ENCODE results near the gene IFI27L1. TPM values are rescaled to one million over a fixed set of nuclear protein-coding genes. Genes with fewer than 3 reads are reported as not detected.

IFI27L1 gene
- total and polyA plus RNA-seq, 3 donors from 2014 or later: 174 to 219 (median 209) TPM

DNA sequence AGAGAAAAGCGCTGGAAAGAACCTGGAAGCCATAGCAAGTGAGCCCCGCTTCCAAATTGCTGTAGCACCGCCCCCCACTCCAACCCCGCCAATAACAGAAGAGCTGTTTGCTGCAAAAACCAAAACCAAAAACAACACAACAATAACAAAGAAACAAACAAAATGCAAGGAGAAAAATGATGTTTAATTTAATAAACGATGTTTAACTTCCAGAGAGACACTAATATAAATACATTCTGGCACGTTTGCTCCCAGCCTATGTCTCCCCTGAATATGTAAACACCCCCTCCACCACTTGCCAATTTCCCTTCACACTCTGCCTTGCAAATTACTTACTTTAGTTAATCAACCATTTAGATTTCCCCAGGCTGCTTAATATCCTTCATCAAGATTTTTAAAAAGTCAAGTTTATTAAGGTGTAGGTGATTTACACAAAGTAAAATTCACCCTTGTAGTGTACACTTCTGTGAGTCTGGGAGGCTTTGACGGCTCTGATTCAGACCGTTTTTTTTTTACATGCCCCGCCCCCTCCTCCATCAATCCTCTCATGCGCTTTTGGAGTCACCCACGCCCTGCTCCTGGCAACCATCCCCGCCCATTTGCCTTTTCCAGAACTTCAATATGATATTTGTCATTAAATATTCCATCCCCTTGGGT, 48.8 kb downstream of the IFI27L1 start:
- no peaks in the 10 kb centered on the region for H3K9me3 ChIP-seq
- peak; percentile 65 for DNase-seq
- no peaks in the 10 kb centered on the region for H3K36me3 ChIP-seq (ENCODE audit: low read depth, missing control alignments)
- TF ChIP-seq, protein P1, sequence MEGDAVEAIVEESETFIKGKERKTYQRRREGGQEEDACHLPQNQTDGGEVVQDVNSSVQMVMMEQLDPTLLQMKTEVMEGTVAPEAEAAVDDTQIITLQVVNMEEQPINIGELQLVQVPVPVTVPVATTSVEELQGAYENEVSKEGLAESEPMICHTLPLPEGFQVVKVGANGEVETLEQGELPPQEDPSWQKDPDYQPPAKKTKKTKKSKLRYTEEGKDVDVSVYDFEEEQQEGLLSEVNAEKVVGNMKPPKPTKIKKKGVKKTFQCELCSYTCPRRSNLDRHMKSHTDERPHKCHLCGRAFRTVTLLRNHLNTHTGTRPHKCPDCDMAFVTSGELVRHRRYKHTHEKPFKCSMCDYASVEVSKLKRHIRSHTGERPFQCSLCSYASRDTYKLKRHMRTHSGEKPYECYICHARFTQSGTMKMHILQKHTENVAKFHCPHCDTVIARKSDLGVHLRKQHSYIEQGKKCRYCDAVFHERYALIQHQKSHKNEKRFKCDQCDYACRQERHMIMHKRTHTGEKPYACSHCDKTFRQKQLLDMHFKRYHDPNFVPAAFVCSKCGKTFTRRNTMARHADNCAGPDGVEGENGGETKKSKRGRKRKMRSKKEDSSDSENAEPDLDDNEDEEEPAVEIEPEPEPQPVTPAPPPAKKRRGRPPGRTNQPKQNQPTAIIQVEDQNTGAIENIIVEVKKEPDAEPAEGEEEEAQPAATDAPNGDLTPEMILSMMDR (IDR thresholded peaks at IDR 0.05): peak in 1 of 3 experiments; percentile 2
- TF ChIP-seq POLR2A (IDR thresholded peaks at IDR 0.05): no peak
- 0 to 1% methylated on average over 12 of the region's 12 CpGs for WGBS, 2 donors
- H3K4me3 ChIP-seq: peak overlapping the region; percentile 53 to 63
- H3K4me1 ChIP-seq: no peaks in the 10 kb centered on the region
- intact Hi-C loops (cut with DNase I; ENCODE audit: low total_unique reads): no loop called here
- H3K27me3 ChIP-seq: no peaks in the 10 kb centered on the region
- H3K27ac ChIP-seq: peak overlapping the region; percentile 88 to 91

DNA sequence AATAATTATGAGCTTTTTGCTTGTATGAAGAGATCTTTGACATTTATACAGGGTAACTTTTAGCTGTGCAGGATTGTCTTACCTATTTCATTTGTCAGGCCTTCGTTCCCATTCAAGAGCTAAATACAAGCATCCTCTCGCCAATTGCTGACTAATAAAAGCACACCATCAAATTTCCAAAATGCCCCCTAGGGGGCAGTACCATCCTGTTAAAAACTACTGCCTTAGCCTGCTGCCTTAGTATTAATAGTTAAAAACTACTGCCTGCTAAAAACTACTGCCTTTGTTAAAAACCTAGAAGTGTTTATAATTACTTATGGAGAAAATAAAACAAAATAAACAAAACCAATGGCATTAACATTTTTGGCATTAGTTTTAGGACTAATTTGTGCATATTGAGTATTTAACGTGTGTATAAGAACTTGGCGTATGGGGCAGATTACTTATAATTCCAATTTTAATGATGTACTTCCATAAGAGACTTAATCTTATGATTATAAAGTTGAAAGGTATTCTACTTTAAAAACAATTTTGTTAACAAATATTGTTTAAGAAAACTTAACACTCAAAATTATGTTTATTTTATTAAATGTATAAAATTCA, 51.3 kb downstream of the IFI27L1 start:
- TF ChIP-seq, protein P1 (IDR thresholded peaks at IDR 0.05): peak; percentile 58 to 86 (median 80)
- no peak for TF ChIP-seq POLR2A (IDR thresholded peaks at IDR 0.05)
- Histone ChIP-seq H3K4me1 (no peaks in the 10 kb centered on the region), H3K27me3 (no peaks in the 10 kb centered on the region), H3K27ac (no peak overlapping the region), H3K4me3 (no peak overlapping the region), H3K9me3 (no peaks in the 10 kb centered on the region), H3K36me3 (ENCODE audit: low read depth, missing control alignments) (no peaks in the 10 kb centered on the region)
- peak; percentile 83 for DNase-seq
- intact Hi-C loops (cut with DNase I; ENCODE audit: low total_unique reads): no loop called here
- WGBS, 2 donors: 50 to 52% methylated on average over 4 of the region's 4 CpGs

DNA sequence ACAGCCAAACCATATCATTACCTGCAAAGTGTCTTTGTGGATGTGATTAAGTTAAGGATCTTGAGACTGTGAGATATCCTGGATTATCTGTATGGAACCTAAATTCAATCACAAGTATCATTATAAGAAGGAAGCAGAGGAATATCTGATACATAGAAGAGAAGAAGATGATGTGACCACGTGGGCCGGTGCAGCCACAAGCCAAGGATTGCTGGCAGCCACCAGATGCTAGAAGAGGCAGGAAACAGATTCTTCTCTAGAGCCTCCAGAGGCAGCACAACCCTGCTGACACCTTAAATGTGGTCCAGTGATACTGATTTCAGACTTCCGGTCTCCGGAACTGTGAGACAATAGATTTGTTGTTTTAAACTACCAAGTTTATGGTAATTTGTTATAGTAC, 54.4 kb downstream of the IFI27L1 start:
- DNase-seq: no peak
- WGBS, 2 donors: 73 to 83% methylated on average over 4 of the region's 4 CpGs
- H3K4me1 ChIP-seq: no peaks in the 10 kb centered on the region
- no peaks in the 10 kb centered on the region for H3K9me3 ChIP-seq
- H3K27me3 ChIP-seq: no peaks in the 10 kb centered on the region
- H3K4me3 ChIP-seq: no peak overlapping the region
- H3K36me3 ChIP-seq (ENCODE audit: low read depth, missing control alignments): no peaks in the 10 kb centered on the region
- intact Hi-C loops (cut with DNase I; ENCODE audit: low total_unique reads): no loop called here
- H3K27ac ChIP-seq: no peak overlapping the region
- TF ChIP-seq, protein P1 (IDR thresholded peaks at IDR 0.05): no peak
- TF ChIP-seq POLR2A (IDR thresholded peaks at IDR 0.05): no peak

DNA sequence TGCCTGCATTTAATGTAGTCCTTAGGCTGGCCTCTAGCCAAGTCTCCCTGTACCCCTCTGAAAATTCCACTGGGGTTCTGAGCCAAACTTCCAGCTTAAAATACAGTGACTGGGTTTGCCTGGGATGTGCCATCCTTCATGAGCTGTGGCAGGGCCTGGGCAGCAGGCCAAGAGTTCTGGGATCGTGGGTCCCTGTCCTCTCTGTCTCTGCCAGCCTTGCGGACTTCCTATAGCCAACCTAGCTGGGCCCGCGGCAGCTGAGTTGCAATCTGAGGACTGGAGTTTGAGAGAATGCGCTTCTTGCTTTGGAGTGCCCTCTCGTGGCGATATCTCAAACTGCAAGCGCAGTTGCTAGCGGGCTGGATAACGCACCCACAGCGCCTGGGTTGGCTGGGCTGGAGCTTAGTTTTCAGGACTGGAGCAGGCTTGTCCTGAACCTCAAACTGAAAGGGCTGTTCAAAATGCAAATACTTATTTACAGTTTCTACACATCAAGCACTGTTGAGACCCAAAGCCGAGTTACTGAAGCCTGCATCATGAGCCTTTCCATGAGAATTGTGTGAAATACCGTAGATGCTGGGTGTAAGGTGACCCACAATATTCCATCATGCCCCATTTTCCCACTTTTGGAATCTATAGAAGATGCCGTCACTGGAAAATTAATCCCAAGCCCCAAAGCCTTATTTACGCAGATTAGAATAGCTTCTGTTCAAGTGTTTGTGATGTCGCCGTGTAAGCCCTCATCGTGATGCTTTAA, 55.6 kb downstream of the IFI27L1 start:
- TF ChIP-seq POLR2A (IDR thresholded peaks at IDR 0.05): no peak
- TF ChIP-seq, protein P1 (IDR thresholded peaks at IDR 0.05): peak; percentile 90 to 97 (median 95)
- 28% methylated on average over 18 of the region's 18 CpGs for WGBS, 2 donors
- intact Hi-C loops (cut with DNase I; ENCODE audit: low total_unique reads): no loop called here
- H3K27ac ChIP-seq: no peak overlapping the region
- no peak overlapping the region for H3K4me3 ChIP-seq
- H3K4me1 ChIP-seq: no peaks in the 10 kb centered on the region
- H3K36me3 ChIP-seq (ENCODE audit: low read depth, missing control alignments): no peaks in the 10 kb centered on the region
- DNase-seq: peak; percentile 97
- no peaks in the 10 kb centered on the region for H3K27me3 ChIP-seq
- H3K9me3 ChIP-seq: no peaks in the 10 kb centered on the region
